ENCODE results near the gene GOLGA8B.
"Not testable (repeated sequence)": the region's sequence is repeated elsewhere in the genome, so short reads cannot be mapped to it uniquely, and the experiment has no call there.

Gene GOLGA8B

DNA sequence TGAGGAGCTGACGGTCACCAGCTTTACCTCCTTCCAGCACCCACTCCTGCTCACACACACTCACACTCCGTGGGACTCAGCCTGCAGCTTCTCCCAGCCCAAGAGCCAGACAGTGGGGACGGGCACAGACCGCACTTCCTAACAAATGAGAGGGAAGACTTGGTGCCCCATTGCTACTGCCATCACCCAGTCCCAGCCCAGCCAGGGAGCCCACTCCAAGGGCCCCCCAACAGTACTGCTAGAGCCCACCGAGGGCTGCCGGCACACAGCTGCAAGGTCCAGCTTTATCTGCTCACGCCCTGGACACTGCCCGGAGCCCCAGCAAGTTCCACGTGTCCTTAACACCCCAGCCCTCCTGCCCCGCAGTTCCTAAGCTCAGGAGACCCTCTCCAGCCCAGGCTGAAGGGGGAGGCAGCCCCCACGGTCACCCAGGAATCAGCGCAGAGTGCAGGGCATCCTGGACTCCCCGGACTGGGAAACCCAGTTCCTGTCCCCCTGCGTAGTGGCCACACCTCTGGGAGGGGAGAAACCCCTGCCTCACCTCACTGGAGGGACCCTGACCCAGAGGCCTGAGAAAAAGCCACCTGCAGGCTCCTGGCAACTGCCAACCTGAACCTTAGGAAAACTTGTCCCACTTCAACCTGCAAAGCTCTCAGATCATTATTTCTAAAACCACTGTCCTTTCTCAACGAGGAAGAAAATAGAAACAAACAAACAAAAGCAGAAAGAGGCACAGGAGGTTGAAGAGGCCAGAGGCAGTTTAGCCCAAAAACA, 1.6 kb downstream of the GOLGA8B start:
- Mint-ChIP-seq H3K27ac (peak overlapping the region; percentile 92), H3K4me3 (peak overlapping the region; percentile 84), H3K4me1 (peaks cover 59% of the 10 kb centered on the region)
- H3K9me3 Mint-ChIP-seq; ATAC-seq; H3K36me3 Mint-ChIP-seq; DNase-seq (ENCODE audit: low spot score in 2 of 2): not testable (repeated sequence)

DNA sequence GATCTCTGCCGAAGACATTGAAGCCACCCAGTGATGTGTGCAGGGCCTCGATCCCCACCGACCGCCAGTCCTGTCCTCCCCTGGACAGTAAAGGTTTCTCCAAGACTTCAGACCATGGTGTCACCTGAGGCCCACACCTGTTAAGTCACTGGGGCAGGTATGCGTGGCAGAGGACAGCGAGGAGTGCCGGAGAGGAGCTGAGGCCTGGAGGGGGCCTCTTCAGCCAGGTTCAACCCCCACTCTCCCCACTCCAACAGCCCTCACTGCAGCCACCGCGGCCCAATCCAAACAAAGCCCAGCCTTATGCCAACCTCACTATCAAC, 2.4 kb downstream of the GOLGA8B start:
- peak overlapping the region; percentile 84 for H3K4me3 Mint-ChIP-seq
- ATAC-seq (no peak), DNase-seq (ENCODE audit: low spot score in 2 of 2) (no peak)
- peaks cover 5% of the 10 kb centered on the region for H3K36me3 Mint-ChIP-seq
- no peak overlapping the region for H3K27ac Mint-ChIP-seq
- H3K4me1 Mint-ChIP-seq, result peaks cover 66% of the 10 kb centered on the region
- no peaks in the 10 kb centered on the region for H3K9me3 Mint-ChIP-seq

GRCh38 chr15:34580251-34581042, 3.0 kb downstream of the GOLGA8B start:
- H3K27ac Mint-ChIP-seq, result peak overlapping the region; percentile 82
- not testable (repeated sequence) for H3K36me3 Mint-ChIP-seq; DNase-seq (ENCODE audit: low spot score in 2 of 2); ATAC-seq; H3K4me3 Mint-ChIP-seq; H3K9me3 Mint-ChIP-seq
- peaks cover 72% of the 10 kb centered on the region for H3K4me1 Mint-ChIP-seq

DNA sequence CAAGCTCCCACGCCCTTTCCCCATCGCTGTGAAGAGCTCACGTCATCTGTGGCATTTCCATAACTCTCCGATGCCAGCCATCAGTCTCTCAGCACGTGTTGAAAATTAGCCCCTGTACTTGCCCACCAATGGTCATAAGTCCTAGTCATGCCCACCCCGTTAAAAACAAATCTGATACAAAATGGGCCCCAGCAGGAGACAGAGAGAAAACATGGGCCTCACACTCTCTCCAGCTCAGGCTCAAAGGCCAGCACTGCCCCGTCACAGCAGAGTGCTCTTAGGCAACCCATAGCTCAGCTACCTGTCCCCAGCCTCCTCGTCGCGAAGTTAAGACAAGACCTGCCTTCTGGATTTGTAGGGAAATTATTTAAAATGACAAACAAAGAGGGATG, 5.2 kb downstream of the GOLGA8B start:
- Mint-ChIP-seq H3K27ac (peak overlapping the region; percentile 82), H3K4me3 (peak overlapping the region; percentile 42), H3K9me3 (no peaks in the 10 kb centered on the region), H3K36me3 (peaks cover 5% of the 10 kb centered on the region), H3K4me1 (peaks cover 69% of the 10 kb centered on the region)
- no peak for DNase-seq (ENCODE audit: low spot score in 2 of 2)
- ATAC-seq, result no peak

DNA sequence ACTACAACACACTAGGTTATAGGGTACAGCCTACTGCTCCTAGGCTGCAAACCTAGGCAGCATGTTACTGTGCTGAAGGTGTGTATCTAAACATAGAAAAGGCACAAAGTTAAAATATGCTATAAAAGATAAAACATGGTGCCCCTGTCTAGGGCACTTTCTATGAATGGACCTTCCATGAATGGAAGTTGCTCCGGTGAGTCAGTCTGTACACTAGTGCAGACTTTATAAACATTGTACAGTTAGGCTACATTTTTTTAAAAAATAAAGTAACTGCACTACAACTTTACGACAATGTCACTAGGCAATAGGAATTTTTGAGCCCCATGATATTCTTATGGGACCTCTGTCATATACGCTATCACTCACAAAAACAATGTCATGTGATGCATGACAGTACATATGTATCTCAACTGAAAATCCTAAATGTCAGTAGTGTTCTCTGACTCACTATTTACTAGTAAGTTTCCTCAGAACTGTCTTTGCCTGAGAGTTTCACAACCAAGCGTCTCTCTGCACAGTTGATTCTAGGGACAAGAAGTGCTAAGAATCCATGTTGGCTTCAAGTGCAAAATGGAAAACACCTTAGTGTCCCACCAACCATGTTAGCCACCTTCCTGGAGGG, 5.7 kb downstream of the GOLGA8B start:
- not testable (repeated sequence) for H3K36me3 Mint-ChIP-seq; H3K9me3 Mint-ChIP-seq; DNase-seq (ENCODE audit: low spot score in 2 of 2)
- ATAC-seq, result peak; percentile 85
- H3K4me3 Mint-ChIP-seq, result peak overlapping the region; percentile 42
- peak overlapping the region; percentile 82 for H3K27ac Mint-ChIP-seq
- H3K4me1 Mint-ChIP-seq, result peaks cover 71% of the 10 kb centered on the region

DNA sequence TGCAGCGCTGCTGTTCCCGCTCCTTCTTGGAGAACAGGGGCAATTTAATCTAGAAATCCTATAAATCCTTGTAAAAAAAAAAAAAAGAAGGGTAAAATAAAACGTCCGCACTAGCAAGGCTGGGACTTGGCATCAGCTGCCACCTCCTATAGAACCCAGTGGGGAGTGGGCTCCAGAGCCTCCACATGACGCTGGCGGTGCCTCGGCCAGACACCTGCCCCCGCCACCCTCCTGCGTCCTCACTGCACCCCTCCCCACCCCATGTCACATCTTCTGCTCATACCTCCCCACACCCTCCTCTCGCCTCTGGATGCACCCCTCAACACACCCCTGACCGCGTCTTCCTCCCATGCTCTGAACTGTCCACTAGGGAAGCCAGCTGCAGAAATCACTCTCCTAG, 8.4 kb downstream of the GOLGA8B start:
- peaks cover 63% of the 10 kb centered on the region for H3K4me1 Mint-ChIP-seq
- DNase-seq (ENCODE audit: low spot score in 2 of 2); ATAC-seq; H3K9me3 Mint-ChIP-seq; H3K36me3 Mint-ChIP-seq; H3K27ac Mint-ChIP-seq; H3K4me3 Mint-ChIP-seq: not testable (repeated sequence)

- H3K4me1 Mint-ChIP-seq, result peaks cover 49% of the 10 kb centered on the region
- ATAC-seq, result not testable (repeated sequence)
Observed at GRCh38 chr15:34572921-34573320, 10.5 kb downstream of the GOLGA8B start.

GRCh38 chr15:34572019-34572641, 11.3 kb downstream of the GOLGA8B start:
- peaks cover 48% of the 10 kb centered on the region for H3K4me1 Mint-ChIP-seq
- not testable (repeated sequence) for ATAC-seq; H3K27ac Mint-ChIP-seq; H3K9me3 Mint-ChIP-seq; DNase-seq (ENCODE audit: low spot score in 2 of 2); H3K4me3 Mint-ChIP-seq; H3K36me3 Mint-ChIP-seq

More at GRCh38 chr15:34572921-34573320, 10.5 kb downstream of the GOLGA8B start:
- H3K9me3 Mint-ChIP-seq; H3K27ac Mint-ChIP-seq; H3K4me3 Mint-ChIP-seq; H3K36me3 Mint-ChIP-seq; DNase-seq (ENCODE audit: low spot score in 2 of 2): not testable (repeated sequence)

DNA sequence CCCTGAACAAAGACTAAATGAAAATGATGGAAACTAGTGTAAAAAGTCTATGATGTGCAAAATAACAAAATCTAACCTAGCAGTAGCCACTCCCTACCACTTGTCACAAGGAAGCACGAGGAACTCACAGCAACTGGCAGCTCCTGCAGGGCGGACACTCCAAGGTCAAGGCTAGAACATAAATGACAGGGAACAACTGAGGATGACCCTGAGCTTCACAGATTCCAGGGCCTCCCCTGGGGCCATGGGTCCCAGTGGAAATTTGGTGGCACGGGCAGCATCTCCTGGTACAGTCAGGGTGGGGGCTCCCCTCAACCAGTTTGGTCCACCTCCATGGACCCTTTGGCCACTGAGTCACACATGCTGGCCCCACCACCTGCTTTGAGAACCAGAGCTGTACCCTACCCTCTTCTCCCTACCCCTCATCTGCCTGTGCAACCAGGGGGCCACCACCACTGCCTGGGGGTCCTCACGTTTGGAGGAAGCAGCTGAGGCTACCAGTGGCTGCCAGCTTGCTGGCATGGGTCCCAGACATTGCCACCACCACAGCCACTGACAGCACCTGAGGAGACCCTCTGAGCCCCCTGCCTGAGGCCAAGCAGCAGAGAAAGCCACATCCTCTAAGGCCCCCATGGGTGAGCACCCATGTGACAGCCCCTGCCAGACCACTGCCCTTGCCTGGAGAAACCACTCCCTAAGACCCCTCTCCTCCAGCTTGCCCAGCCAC, 13.6 kb downstream of the GOLGA8B start:
- H3K36me3 Mint-ChIP-seq; H3K27ac Mint-ChIP-seq; ATAC-seq; H3K9me3 Mint-ChIP-seq; DNase-seq (ENCODE audit: low spot score in 2 of 2); H3K4me3 Mint-ChIP-seq: not testable (repeated sequence)
- H3K4me1 Mint-ChIP-seq, result peaks cover 30% of the 10 kb centered on the region

GRCh38 chr15:34567174-34567573, 16.3 kb downstream of the GOLGA8B start:
- H3K27ac Mint-ChIP-seq, H3K4me3 Mint-ChIP-seq: not testable (repeated sequence)

GRCh38 chr15:34564711-34565110, 18.7 kb downstream of the GOLGA8B start:
- peaks cover 23% of the 10 kb centered on the region for H3K4me1 Mint-ChIP-seq
- H3K4me3 Mint-ChIP-seq, ATAC-seq, H3K9me3 Mint-ChIP-seq, H3K27ac Mint-ChIP-seq, H3K36me3 Mint-ChIP-seq: not testable (repeated sequence)
- peak in 1 of 2 donors; percentile 37 for DNase-seq (ENCODE audit: low spot score in 2 of 2)

More at GRCh38 chr15:34567174-34567573, 16.3 kb downstream of the GOLGA8B start:
- DNase-seq (ENCODE audit: low spot score in 2 of 2), result peak in 1 of 2 donors; percentile 26
- not testable (repeated sequence) for H3K36me3 Mint-ChIP-seq, H3K9me3 Mint-ChIP-seq
- peaks cover 26% of the 10 kb centered on the region for H3K4me1 Mint-ChIP-seq
- ATAC-seq, result peak; percentile 51

DNA sequence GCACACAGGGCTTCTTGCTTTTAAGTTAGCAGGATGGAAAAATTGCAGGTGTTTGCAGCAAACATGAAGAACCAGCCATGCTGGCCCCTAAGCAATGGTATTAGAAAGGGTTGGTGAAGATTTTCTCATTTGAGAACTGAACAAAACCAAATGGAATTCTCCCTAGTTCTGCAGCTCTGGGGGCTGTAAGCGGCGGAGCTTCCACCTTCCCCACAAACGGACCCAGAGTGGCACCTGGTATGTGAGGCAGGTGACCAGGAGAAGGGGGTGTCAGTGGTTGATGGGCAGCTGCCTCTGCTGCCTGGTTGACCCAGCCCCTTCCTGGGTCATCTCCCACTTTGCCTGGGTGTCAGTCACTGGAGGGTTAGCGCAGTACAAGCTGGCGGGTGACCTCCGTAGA, 22.6 kb downstream of the GOLGA8B start:
- H3K4me3 Mint-ChIP-seq, H3K27ac Mint-ChIP-seq, H3K9me3 Mint-ChIP-seq, H3K4me1 Mint-ChIP-seq, ATAC-seq, H3K36me3 Mint-ChIP-seq: not testable (repeated sequence)
- DNase-seq (ENCODE audit: low spot score in 2 of 2), result peak in 1 of 2 donors; percentile 25

- not testable (repeated sequence) for ATAC-seq, H3K36me3 Mint-ChIP-seq, H3K4me3 Mint-ChIP-seq, H3K9me3 Mint-ChIP-seq, H3K27ac Mint-ChIP-seq, H3K4me1 Mint-ChIP-seq
- DNase-seq (ENCODE audit: low spot score in 2 of 2), result peak in 1 of 2 donors; percentile 39
Observed at GRCh38 chr15:34559764-34560163, 23.7 kb downstream of the GOLGA8B start.

DNA sequence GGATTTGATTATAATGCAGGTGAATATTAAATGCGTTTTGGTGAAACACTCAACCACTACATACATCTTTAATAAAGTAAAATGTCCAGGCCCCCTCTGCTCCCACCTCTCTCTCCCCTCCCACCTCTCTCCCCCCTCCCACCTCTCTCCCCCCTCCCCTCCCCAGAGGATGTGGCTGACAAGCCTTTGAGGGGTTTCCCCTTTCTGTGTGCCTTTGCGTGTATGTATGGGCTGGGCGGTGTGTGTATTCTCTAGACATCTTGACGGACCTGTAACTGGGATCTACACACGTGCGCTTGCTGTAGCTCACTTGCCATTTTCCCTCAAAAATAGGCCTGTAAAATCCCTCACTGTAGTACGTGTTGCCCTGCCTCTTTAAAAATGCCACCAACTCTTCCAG, 28.3 kb downstream of the GOLGA8B start:
- not testable (repeated sequence) for H3K4me3 Mint-ChIP-seq; DNase-seq (ENCODE audit: low spot score in 2 of 2); H3K9me3 Mint-ChIP-seq; H3K36me3 Mint-ChIP-seq; H3K4me1 Mint-ChIP-seq; H3K27ac Mint-ChIP-seq
- peak; percentile 46 for ATAC-seq

- H3K9me3 Mint-ChIP-seq; ATAC-seq; H3K4me3 Mint-ChIP-seq; H3K27ac Mint-ChIP-seq; DNase-seq (ENCODE audit: low spot score in 2 of 2); H3K4me1 Mint-ChIP-seq; H3K36me3 Mint-ChIP-seq: not testable (repeated sequence)
Observed at GRCh38 chr15:34554716-34555115, 28.7 kb downstream of the GOLGA8B start.
